ENCODE results near the gene DHX57.

The DHX57 gene

DNA sequence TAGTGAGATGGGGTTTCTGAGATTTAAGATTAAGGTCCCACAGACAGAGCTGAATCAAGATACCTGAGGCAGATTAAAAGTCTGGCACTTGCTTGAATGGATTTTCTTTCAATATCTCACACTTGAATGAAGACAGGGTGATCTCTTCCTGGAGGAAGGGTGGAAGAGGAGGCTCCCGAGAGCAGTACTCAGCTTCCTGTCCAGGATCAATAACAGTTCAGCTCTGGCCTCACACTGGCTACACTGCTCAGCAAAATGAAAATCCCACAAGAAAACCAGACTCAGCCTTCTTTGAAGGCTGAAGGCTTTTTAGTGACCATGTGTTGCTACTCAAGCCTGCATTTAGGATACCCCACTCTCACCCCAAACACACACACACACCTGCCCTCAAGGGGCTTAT, 25.0 kb upstream of the DHX57 start:
- no peak overlapping the region for H3K27ac ChIP-seq (ENCODE audit: low read depth in 2 of 2, low read length in 2 of 2)
- no peaks in the 10 kb centered on the region for H3K36me3 ChIP-seq (ENCODE audit: control insufficient read depth in 2 of 2, insufficient read depth in 2 of 2, low read length in 2 of 2)
- no peaks in the 10 kb centered on the region for H3K27me3 ChIP-seq (ENCODE audit: control insufficient read depth in 2 of 2, insufficient read depth in 2 of 2, low read length in 2 of 2)
- H3K4me1 ChIP-seq (ENCODE audit: control insufficient read depth in 2 of 2, insufficient read depth in 2 of 2, low read length in 2 of 2), result no peaks in the 10 kb centered on the region
- no peak overlapping the region for H3K9ac ChIP-seq (ENCODE audit: low read depth in 1 of 2, low read length in 2 of 2)
- H3K4me3 ChIP-seq (ENCODE audit: low read length in 2 of 2), result no peak overlapping the region
- H3K9me3 ChIP-seq (ENCODE audit: control insufficient read depth in 2 of 2, low read length in 2 of 2), result no peaks in the 10 kb centered on the region

DNA sequence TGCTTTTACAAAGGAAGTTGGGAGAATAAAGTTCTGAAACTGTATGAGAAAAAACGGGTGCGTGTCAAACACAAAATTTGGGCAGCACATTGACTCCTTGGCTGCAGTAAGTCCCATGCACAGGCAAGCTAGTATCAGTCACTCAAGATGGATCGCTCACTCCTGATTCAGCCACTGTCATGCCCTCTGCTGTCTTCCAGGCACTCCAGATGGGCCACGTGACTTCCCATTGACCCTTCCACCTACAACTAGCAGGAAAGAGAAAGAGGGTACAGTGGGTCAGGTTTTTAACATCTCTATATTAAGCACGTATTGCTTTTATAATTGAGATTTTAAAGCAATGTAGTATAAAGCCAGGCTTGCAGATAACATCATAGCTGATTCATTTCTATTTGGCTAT, 22.5 kb upstream of the DHX57 start:
- no peaks in the 10 kb centered on the region for H3K9me3 ChIP-seq (ENCODE audit: control insufficient read depth in 2 of 2, low read length in 2 of 2)
- no peak overlapping the region for H3K27ac ChIP-seq (ENCODE audit: low read depth in 2 of 2, low read length in 2 of 2)
- no peak overlapping the region for H3K9ac ChIP-seq (ENCODE audit: low read depth in 1 of 2, low read length in 2 of 2)
- H3K27me3 ChIP-seq (ENCODE audit: control insufficient read depth in 2 of 2, insufficient read depth in 2 of 2, low read length in 2 of 2), result no peaks in the 10 kb centered on the region
- no peaks in the 10 kb centered on the region for H3K36me3 ChIP-seq (ENCODE audit: control insufficient read depth in 2 of 2, insufficient read depth in 2 of 2, low read length in 2 of 2)
- no peaks in the 10 kb centered on the region for H3K4me1 ChIP-seq (ENCODE audit: control insufficient read depth in 2 of 2, insufficient read depth in 2 of 2, low read length in 2 of 2)
- no peak overlapping the region for H3K4me3 ChIP-seq (ENCODE audit: low read length in 2 of 2)

GRCh38 chr2:38892819-38893218, 17.1 kb upstream of the DHX57 start:
- Histone ChIP-seq H3K27ac (ENCODE audit: low read depth in 2 of 2, low read length in 2 of 2) (no peak overlapping the region), H3K27me3 (ENCODE audit: control insufficient read depth in 2 of 2, insufficient read depth in 2 of 2, low read length in 2 of 2) (no peaks in the 10 kb centered on the region), H3K9ac (ENCODE audit: low read depth in 1 of 2, low read length in 2 of 2) (no peak overlapping the region), H3K4me3 (ENCODE audit: low read length in 2 of 2) (no peak overlapping the region), H3K9me3 (ENCODE audit: control insufficient read depth in 2 of 2, low read length in 2 of 2) (peaks cover 0 to 2% of the 10 kb centered on the region in 2 donors), H3K36me3 (ENCODE audit: control insufficient read depth in 2 of 2, insufficient read depth in 2 of 2, low read length in 2 of 2) (no peaks in the 10 kb centered on the region), H3K4me1 (ENCODE audit: control insufficient read depth in 2 of 2, insufficient read depth in 2 of 2, low read length in 2 of 2) (no peaks in the 10 kb centered on the region)

GRCh38 chr2:38889575-38889974, 13.8 kb upstream of the DHX57 start, which contains the start of gene ARHGEF33:
Gene ARHGEF33 (plus strand): TSS chr2:38889875. CDS start chr2:38919448, 29,573 bp downstream.
- Histone ChIP-seq H3K4me3 (ENCODE audit: low read length in 2 of 2) (no peak within 1 kb of the TSS), H3K4me1 (ENCODE audit: control insufficient read depth in 2 of 2, insufficient read depth in 2 of 2, low read length in 2 of 2) (no peaks in the 10 kb centered on the region), H3K36me3 (ENCODE audit: control insufficient read depth in 2 of 2, insufficient read depth in 2 of 2, low read length in 2 of 2) (no peaks in the 10 kb centered on the region), H3K9me3 (ENCODE audit: control insufficient read depth in 2 of 2, low read length in 2 of 2) (peaks cover 0 to 3% of the 10 kb centered on the region in 2 donors), H3K9ac (ENCODE audit: low read depth in 1 of 2, low read length in 2 of 2) (no peak within 1 kb of the TSS), H3K27ac (ENCODE audit: low read depth in 2 of 2, low read length in 2 of 2) (no peak within 1 kb of the TSS), H3K27me3 (ENCODE audit: control insufficient read depth in 2 of 2, insufficient read depth in 2 of 2, low read length in 2 of 2) (no peaks in the 10 kb centered on the region)

GRCh38 chr2:38889045-38889444, 13.3 kb upstream of the DHX57 start:
- Histone ChIP-seq H3K27ac (ENCODE audit: low read depth in 2 of 2, low read length in 2 of 2) (no peak overlapping the region), H3K27me3 (ENCODE audit: control insufficient read depth in 2 of 2, insufficient read depth in 2 of 2, low read length in 2 of 2) (no peaks in the 10 kb centered on the region), H3K4me1 (ENCODE audit: control insufficient read depth in 2 of 2, insufficient read depth in 2 of 2, low read length in 2 of 2) (no peaks in the 10 kb centered on the region), H3K4me3 (ENCODE audit: low read length in 2 of 2) (no peak overlapping the region), H3K9me3 (ENCODE audit: control insufficient read depth in 2 of 2, low read length in 2 of 2) (peaks cover 0 to 3% of the 10 kb centered on the region in 2 donors), H3K36me3 (ENCODE audit: control insufficient read depth in 2 of 2, insufficient read depth in 2 of 2, low read length in 2 of 2) (no peaks in the 10 kb centered on the region), H3K9ac (ENCODE audit: low read depth in 1 of 2, low read length in 2 of 2) (no peak overlapping the region)

DNA sequence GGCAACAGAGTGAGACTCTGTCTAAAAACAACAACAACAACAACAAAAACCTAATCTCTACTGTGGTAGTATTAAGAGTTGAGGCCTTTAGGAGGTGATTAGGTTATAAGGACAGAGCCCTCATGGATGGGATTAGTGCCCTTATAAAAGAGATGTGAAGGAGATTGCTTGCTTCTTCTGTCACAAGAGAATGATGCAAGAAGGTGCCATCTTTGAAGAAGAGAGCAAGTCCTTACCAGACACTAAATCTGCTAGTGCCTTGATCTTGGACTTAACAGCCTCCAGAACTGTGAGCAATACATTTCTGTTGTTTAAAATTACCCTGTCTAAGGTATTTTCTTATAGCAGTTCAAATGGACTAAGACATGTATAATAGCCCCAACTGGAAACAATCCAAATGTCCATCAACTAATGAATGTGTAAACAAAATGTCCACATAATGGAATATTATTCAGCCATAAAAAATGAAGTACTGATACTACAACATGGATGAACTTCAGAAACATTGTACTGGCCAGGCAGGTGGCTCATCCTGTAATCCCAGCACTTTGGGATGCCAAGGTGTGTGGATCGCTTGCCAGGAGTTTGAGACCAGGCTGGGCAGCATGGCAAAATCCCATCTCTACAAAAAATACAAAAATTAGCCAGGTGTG, 12.3 kb upstream of the DHX57 start:
- no peaks in the 10 kb centered on the region for H3K36me3 ChIP-seq (ENCODE audit: control insufficient read depth in 2 of 2, insufficient read depth in 2 of 2, low read length in 2 of 2)
- no peak overlapping the region for H3K4me3 ChIP-seq (ENCODE audit: low read length in 2 of 2)
- H3K9ac ChIP-seq (ENCODE audit: low read depth in 1 of 2, low read length in 2 of 2), result no peak overlapping the region
- no peak overlapping the region for H3K27ac ChIP-seq (ENCODE audit: low read depth in 2 of 2, low read length in 2 of 2)
- no peaks in the 10 kb centered on the region for H3K4me1 ChIP-seq (ENCODE audit: control insufficient read depth in 2 of 2, insufficient read depth in 2 of 2, low read length in 2 of 2)
- peaks cover 0 to 3% of the 10 kb centered on the region in 2 donors for H3K9me3 ChIP-seq (ENCODE audit: control insufficient read depth in 2 of 2, low read length in 2 of 2)
- no peaks in the 10 kb centered on the region for H3K27me3 ChIP-seq (ENCODE audit: control insufficient read depth in 2 of 2, insufficient read depth in 2 of 2, low read length in 2 of 2)

GRCh38 chr2:38887347-38887746, 11.6 kb upstream of the DHX57 start:
- H3K9ac ChIP-seq (ENCODE audit: low read depth in 1 of 2, low read length in 2 of 2), result no peak overlapping the region
- H3K4me1 ChIP-seq (ENCODE audit: control insufficient read depth in 2 of 2, insufficient read depth in 2 of 2, low read length in 2 of 2), result no peaks in the 10 kb centered on the region
- no peaks in the 10 kb centered on the region for H3K36me3 ChIP-seq (ENCODE audit: control insufficient read depth in 2 of 2, insufficient read depth in 2 of 2, low read length in 2 of 2)
- H3K27ac ChIP-seq (ENCODE audit: low read depth in 2 of 2, low read length in 2 of 2), result no peak overlapping the region
- H3K27me3 ChIP-seq (ENCODE audit: control insufficient read depth in 2 of 2, insufficient read depth in 2 of 2, low read length in 2 of 2), result no peaks in the 10 kb centered on the region
- peaks cover 0 to 3% of the 10 kb centered on the region in 2 donors for H3K9me3 ChIP-seq (ENCODE audit: control insufficient read depth in 2 of 2, low read length in 2 of 2)
- H3K4me3 ChIP-seq (ENCODE audit: low read length in 2 of 2), result no peak overlapping the region

- H3K4me1 ChIP-seq (ENCODE audit: control insufficient read depth in 2 of 2, insufficient read depth in 2 of 2, low read length in 2 of 2), result no peaks in the 10 kb centered on the region
- H3K27me3 ChIP-seq (ENCODE audit: control insufficient read depth in 2 of 2, insufficient read depth in 2 of 2, low read length in 2 of 2), result no peaks in the 10 kb centered on the region
- no peaks in the 10 kb centered on the region for H3K36me3 ChIP-seq (ENCODE audit: control insufficient read depth in 2 of 2, insufficient read depth in 2 of 2, low read length in 2 of 2)
- no peak overlapping the region for H3K4me3 ChIP-seq (ENCODE audit: low read length in 2 of 2)
- H3K9me3 ChIP-seq (ENCODE audit: control insufficient read depth in 2 of 2, low read length in 2 of 2), result peaks cover 0 to 3% of the 10 kb centered on the region in 2 donors
- H3K9ac ChIP-seq (ENCODE audit: low read depth in 1 of 2, low read length in 2 of 2), result no peak overlapping the region
- no peak overlapping the region for H3K27ac ChIP-seq (ENCODE audit: low read depth in 2 of 2, low read length in 2 of 2)
These were observed 10.3 kb upstream of the DHX57 start for GRCh38 chr2:38886063-38886462.

GRCh38 chr2:38876407-38876806, 673 bp upstream of the DHX57 start:
- Histone ChIP-seq H3K36me3 (ENCODE audit: control insufficient read depth in 2 of 2, insufficient read depth in 2 of 2, low read length in 2 of 2) (no peaks in the 10 kb centered on the region), H3K4me1 (ENCODE audit: control insufficient read depth in 2 of 2, insufficient read depth in 2 of 2, low read length in 2 of 2) (peaks cover 9% of the 10 kb centered on the region in 2 donors), H3K9me3 (ENCODE audit: control insufficient read depth in 2 of 2, low read length in 2 of 2) (no peaks in the 10 kb centered on the region), H3K4me3 (ENCODE audit: low read length in 2 of 2) (peak overlapping the region; percentile 90 to 99), H3K27me3 (ENCODE audit: control insufficient read depth in 2 of 2, insufficient read depth in 2 of 2, low read length in 2 of 2) (no peaks in the 10 kb centered on the region), H3K9ac (ENCODE audit: low read depth in 1 of 2, low read length in 2 of 2) (peak overlapping the region; percentile 75 to 84), H3K27ac (ENCODE audit: low read depth in 2 of 2, low read length in 2 of 2) (no peak overlapping the region)

GRCh38 chr2:38875227-38875575, 533 bp downstream of the DHX57 start:
- H3K9me3 ChIP-seq (ENCODE audit: control insufficient read depth in 2 of 2, low read length in 2 of 2), result no peaks in the 10 kb centered on the region
- peak overlapping the region; percentile 75 to 84 for H3K9ac ChIP-seq (ENCODE audit: low read depth in 1 of 2, low read length in 2 of 2)
- no peaks in the 10 kb centered on the region for H3K27me3 ChIP-seq (ENCODE audit: control insufficient read depth in 2 of 2, insufficient read depth in 2 of 2, low read length in 2 of 2)
- peak overlapping the region; percentile 90 to 99 for H3K4me3 ChIP-seq (ENCODE audit: low read length in 2 of 2)
- H3K4me1 ChIP-seq (ENCODE audit: control insufficient read depth in 2 of 2, insufficient read depth in 2 of 2, low read length in 2 of 2), result peaks cover 9% of the 10 kb centered on the region in 2 donors
- H3K36me3 ChIP-seq (ENCODE audit: control insufficient read depth in 2 of 2, insufficient read depth in 2 of 2, low read length in 2 of 2), result no peaks in the 10 kb centered on the region
- peak overlapping the region; percentile 33 to 64 for H3K27ac ChIP-seq (ENCODE audit: low read depth in 2 of 2, low read length in 2 of 2)

Data from mucosa of rectum (tissue), 2 donors.